GM21576 (cell line): ENCODE results near the gene SUSD5.
"Not testable (repeated sequence)": the region's sequence is repeated elsewhere in the genome, so short reads cannot be mapped to it uniquely, and the experiment has no call there.

Experiments
- ATAC-seq: cut with Tn5 transposase; IDR thresholded peaks from one replicate; pipeline ENCODE4 v1.9.1; 2021; ENCODE audit warnings: mild to moderate bottlenecking, moderate library complexity; ENCODE audit not compliant: unreplicated experiment

SUSD5 gene

GRCh38 chr3:33117461-33117860 lies 101.1 kb downstream of the SUSD5 start:
- ATAC-seq = no peak

- no peak for ATAC-seq
Measured at GRCh38 chr3:33115024-33115768, 103.4 kb downstream of the SUSD5 start.

- ATAC-seq = no peak
Measured at GRCh38 chr3:33114622-33115023, 104.0 kb downstream of the SUSD5 start.

GRCh38 chr3:33113772-33114621 lies 104.6 kb downstream of the SUSD5 start, which contains the start of gene CRTAP:
Gene CRTAP, plus strand, starts transcription at chr3:33114014. Its CDS starts 64 bp downstream, at chr3:33114078.
- peak; percentile 81 for ATAC-seq

GRCh38 chr3:33111581-33111980 lies 107.0 kb downstream of the SUSD5 start:
- ATAC-seq = peak; percentile 40

- ATAC-seq = not testable (repeated sequence)
Measured at GRCh38 chr3:33106854-33107253, 111.8 kb downstream of the SUSD5 start.

GRCh38 chr3:33105341-33105948 lies 113.2 kb downstream of the SUSD5 start:
- no peak for ATAC-seq

- no peak for ATAC-seq
Measured at GRCh38 chr3:33104803-33105202, 113.8 kb downstream of the SUSD5 start.

- no peak for ATAC-seq
Measured at GRCh38 chr3:33103480-33103879, 115.1 kb downstream of the SUSD5 start.

- ATAC-seq = no peak
Measured at GRCh38 chr3:33103034-33103433, 115.6 kb downstream of the SUSD5 start.

GRCh38 chr3:33100229-33100628 lies 118.4 kb downstream of the SUSD5 start:
- no peak for ATAC-seq
